ENCODE data around the gene AHNAK2.

GRCh38 chr14:104978746-104979691 is 845 bp upstream of the AHNAK2 start:
- TF ChIP-seq TCF7L2 (IDR thresholded peaks at IDR 0.05; ENCODE audit: borderline replicate concordance, extremely low read depth, insufficient read depth, insufficient read length) = no peak
- TF ChIP-seq CTCF (IDR thresholded peaks at IDR 0.05 in 2 of 3, conservative IDR thresholded peaks at IDR 0.05 in 1 of 3; ENCODE audit: borderline replicate concordance in 1 of 3, insufficient read depth in 1 of 3, low read depth in 2 of 3, low read length in 2 of 3) = no peak
- TF ChIP-seq POLR2A (IDR thresholded peaks at IDR 0.05; ENCODE audit: borderline replicate concordance, extremely low read depth, insufficient read depth, insufficient read length) = no peak
- TF ChIP-seq EZH2 (IDR thresholded peaks at IDR 0.05) = no peak
- no peak for TF ChIP-seq POLR2AphosphoS5 (IDR thresholded peaks at IDR 0.05; ENCODE audit: low read depth, low read length)
- TF ChIP-seq SIN3A (IDR thresholded peaks at IDR 0.05; ENCODE audit: low read depth) = no peak
- no peak for TF ChIP-seq EZH2phosphoT487 (IDR thresholded peaks at IDR 0.05; ENCODE audit: borderline replicate concordance)
- TF ChIP-seq REST (IDR thresholded peaks at IDR 0.05; ENCODE audit: low read depth) = no peak
- TF ChIP-seq, protein P1, sequence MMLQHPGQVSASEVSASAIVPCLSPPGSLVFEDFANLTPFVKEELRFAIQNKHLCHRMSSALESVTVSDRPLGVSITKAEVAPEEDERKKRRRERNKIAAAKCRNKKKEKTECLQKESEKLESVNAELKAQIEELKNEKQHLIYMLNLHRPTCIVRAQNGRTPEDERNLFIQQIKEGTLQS (IDR thresholded peaks at IDR 0.05) = no peak

All from HCT116 (cell line).